Left ventricle myocardium inferior (tissue), 1 donor: Measurements from ENCODE around the gene OR6S1. TPM values are rescaled to one million over a fixed set of nuclear protein-coding genes. Genes with fewer than 3 reads are reported as not detected.

Experiments used
- DNase-seq: peaks from one replicate; pipeline ENCODE4 v3.0.0-alpha.2; 2020
- H3K27ac ChIP-seq: fragments of 200-600 bp; replicated peaks from 2 replicates; pipeline ENCODE4 v1.8.0; 2021
- H3K27me3 ChIP-seq: fragments of 200-600 bp; 2 replicates; pipeline ENCODE4 v1.8.0; 2021; ENCODE audit warnings: low read depth
- H3K36me3 ChIP-seq: fragments of 200-600 bp; 2 replicates; pipeline ENCODE4 v1.8.0; 2021
- H3K4me1 ChIP-seq: fragments of 200-600 bp; 2 replicates; pipeline ENCODE4 v1.8.0; 2021
- H3K4me3 ChIP-seq: fragments of 200-600 bp; 2 replicates; pipeline ENCODE4 v1.8.0; 2021; ENCODE audit warnings: mild to moderate bottlenecking, moderate library complexity
- H3K9me3 ChIP-seq: fragments of 200-600 bp; replicated peaks from 2 replicates; pipeline ENCODE4 v1.8.0; 2021
- intact Hi-C: fragments of 100-400 bp; cut with micrococcal nuclease; formaldehyde crosslinking; loops from one replicate; pipeline ENCODE4 v1.11.0; 2022
- total RNA-seq: library from RNA; stranded (reverse); fragmentation: NEBNext Ultra II Directional; extraction: Animal tissue kit (Norgen Biotek cat#: 25700); gene quantifications from one replicate; pipeline ENCODE4 v1.2.1, GENCODE V29; 2021
- TF ChIP-seq, protein P1 (sequence below): fragments of 200-600 bp; IDR thresholded peaks from 2 replicates; pipeline ENCODE4 v1.8.0; 2021; ENCODE audit warnings: antibody characterized with exemption, mild to moderate bottlenecking, borderline replicate concordance
- donor health status: DM: no; HTN: yes; CAD: no; lungs with severe emphysema.

OR6S1 gene
- total RNA-seq, 1 donor from 2014 or later = not detected

DNA sequence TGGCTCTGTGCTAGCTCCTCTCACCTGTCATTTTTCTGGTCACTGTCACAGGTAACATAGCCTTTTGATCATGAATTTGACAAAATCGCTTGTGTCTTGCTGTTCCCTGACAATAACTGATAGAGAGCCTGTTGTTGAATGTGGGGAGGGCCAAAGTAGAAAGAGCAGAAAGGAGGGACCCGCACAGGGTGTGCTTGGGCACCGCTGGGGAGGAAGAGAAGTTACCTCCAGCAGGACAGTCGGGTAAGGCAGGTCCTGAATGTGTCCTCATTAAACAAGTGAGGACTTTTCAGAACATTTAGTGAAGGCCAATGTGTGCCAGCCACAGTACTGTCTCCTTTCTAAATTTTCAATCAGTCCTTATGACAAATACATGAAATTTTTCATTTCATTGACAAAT, 50.3 kb downstream of the OR6S1 start, which contains the start of gene RNASE12:
TSS of gene RNASE12 (minus strand) at position 142 of the 400 bp plus-strand sequence. CDS start 653 bp downstream, outside the sequence.
- TF ChIP-seq, protein P1, sequence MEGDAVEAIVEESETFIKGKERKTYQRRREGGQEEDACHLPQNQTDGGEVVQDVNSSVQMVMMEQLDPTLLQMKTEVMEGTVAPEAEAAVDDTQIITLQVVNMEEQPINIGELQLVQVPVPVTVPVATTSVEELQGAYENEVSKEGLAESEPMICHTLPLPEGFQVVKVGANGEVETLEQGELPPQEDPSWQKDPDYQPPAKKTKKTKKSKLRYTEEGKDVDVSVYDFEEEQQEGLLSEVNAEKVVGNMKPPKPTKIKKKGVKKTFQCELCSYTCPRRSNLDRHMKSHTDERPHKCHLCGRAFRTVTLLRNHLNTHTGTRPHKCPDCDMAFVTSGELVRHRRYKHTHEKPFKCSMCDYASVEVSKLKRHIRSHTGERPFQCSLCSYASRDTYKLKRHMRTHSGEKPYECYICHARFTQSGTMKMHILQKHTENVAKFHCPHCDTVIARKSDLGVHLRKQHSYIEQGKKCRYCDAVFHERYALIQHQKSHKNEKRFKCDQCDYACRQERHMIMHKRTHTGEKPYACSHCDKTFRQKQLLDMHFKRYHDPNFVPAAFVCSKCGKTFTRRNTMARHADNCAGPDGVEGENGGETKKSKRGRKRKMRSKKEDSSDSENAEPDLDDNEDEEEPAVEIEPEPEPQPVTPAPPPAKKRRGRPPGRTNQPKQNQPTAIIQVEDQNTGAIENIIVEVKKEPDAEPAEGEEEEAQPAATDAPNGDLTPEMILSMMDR = no peak
- Histone ChIP-seq H3K27me3 (peaks cover 8% of the 10 kb centered on the region), H3K4me1 (no peaks in the 10 kb centered on the region), H3K9me3 (no peaks in the 10 kb centered on the region), H3K4me3 (no peak within 1 kb of the TSS), H3K27ac (no peak within 1 kb of the TSS), H3K36me3 (no peaks in the 10 kb centered on the region)
- intact Hi-C loops = no loop called here
- DNase-seq = no peak

Other genes with a start within 250 kb of the OR6S1 start
- gene TEP1, start 228.2 kb downstream of the OR6S1 start, total RNA-seq = 9.7 TPM
- 0.33 TPM for gene KLHL33, start 205.5 kb downstream of the OR6S1 start, total RNA-seq
- 19.4 TPM for gene OSGEP, start 186.9 kb downstream of the OR6S1 start, total RNA-seq
- 75.0 TPM for gene APEX1, start 186.5 kb downstream of the OR6S1 start, total RNA-seq
- 19.7 TPM for gene PIP4P1, start 180.3 kb downstream of the OR6S1 start, total RNA-seq
- 6.4 TPM for gene PNP, start 172.3 kb downstream of the OR6S1 start, total RNA-seq
- gene RNASE10, start 136.2 kb downstream of the OR6S1 start, total RNA-seq = not detected
- gene RNASE9, start 80.6 kb downstream of the OR6S1 start, total RNA-seq = not detected
- gene RNASE11, start 53.7 kb downstream of the OR6S1 start, total RNA-seq = not detected
- gene RNASE12, start 50.3 kb downstream of the OR6S1 start, total RNA-seq = not detected
- 9.0 TPM for gene RNASE4, start 42.9 kb upstream of the OR6S1 start, total RNA-seq
- 3.7 TPM for gene ANG, start 47.1 kb upstream of the OR6S1 start, total RNA-seq
- gene EDDM3A, start 104.2 kb upstream of the OR6S1 start, total RNA-seq = not detected
- gene EDDM3B, start 126.7 kb upstream of the OR6S1 start, total RNA-seq = not detected
- gene RNASE6, start 139.6 kb upstream of the OR6S1 start, total RNA-seq = 5.7 TPM
- gene RNASE1, start 161.2 kb upstream of the OR6S1 start, total RNA-seq = 294 TPM
- gene RNASE3, start 249.7 kb upstream of the OR6S1 start, total RNA-seq = not detected